LHCN-M2 (cell line): ENCODE data around the gene VDR. TPM values are rescaled to one million over a fixed set of nuclear protein-coding genes. Genes with fewer than 3 reads are reported as not detected.
A peak's percentile ranks its signal among the peaks of the same experiment; 100 is the strongest.

Experiments used
- DNase-seq: peaks from one replicate; pipeline ENCODE4 v3.0.0-alpha.2; 2012; ENCODE audit warnings: low read depth
- total RNA-seq: library from RNA; depleted of rRNA; stranded (reverse); fragments of >200 nt; gene quantifications from 2 replicates; pipeline ENCODE4 v1.2.3, GENCODE V29; 2014

VDR gene
- total RNA-seq, 1 experiment from 2014 or later: 5.9 TPM

DNA sequence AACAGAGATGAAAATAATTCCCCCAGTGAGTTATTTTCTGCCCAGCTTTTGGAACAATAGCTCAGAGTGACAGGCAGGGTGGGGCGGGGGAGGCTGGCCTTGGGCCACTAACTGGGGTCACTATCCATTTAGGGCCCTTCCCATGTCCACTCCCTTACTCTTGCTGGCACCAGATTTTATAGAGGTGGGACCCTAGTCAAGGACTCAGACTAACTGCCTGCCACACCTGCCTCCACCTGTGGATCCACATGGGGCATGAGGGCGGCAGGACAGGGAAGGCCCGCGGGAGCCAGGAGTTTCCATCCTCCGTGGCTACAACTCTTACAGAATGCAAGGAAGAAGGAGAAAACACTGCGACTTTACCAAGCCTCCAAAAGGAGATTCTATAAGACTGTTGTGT, 10.1 kb downstream of the VDR start:
- DNase-seq: no peak

DNA sequence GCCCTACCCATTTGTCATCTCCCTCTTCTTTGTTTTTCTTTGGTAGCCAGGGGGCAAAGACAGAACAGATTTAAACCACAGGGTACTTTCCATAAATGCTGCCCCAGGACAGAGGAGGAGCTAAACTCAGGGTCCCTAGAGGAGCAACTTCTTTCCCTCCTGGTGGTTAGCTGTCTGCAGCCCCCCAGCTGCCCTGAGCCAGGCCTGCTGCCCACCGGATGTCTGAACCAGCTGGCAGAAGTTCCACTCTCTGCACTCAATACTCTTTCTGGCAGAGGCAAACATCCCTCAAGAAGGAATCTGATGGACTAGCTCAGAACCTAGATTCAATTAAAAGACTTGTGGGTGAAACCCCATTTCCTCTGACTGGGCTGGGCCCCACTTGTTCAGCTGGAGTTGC, 10.7 kb downstream of the VDR start:
- peak; percentile 34 for DNase-seq

GRCh38 chr12:47892819-47893218, 12.0 kb downstream of the VDR start:
- no peak for DNase-seq

DNA sequence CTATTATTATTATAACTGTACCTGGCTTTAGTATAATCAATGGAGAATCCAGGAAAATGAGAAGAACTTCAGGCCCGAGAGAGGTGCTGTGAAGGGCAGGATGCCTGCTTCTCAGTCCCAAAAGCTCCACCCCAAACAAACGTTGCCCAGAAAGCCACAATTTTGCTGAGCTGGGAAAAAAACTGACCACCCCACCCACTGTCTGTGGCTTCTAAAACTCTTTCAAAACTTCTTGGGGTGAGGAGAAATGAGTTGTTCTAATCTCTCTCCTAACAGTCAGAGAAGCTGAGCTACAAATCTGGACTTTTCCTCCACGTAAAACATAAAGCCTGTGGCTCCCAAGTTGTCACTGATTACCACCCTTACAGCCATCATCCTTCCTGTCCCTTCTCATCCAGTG, 13.4 kb downstream of the VDR start:
- DNase-seq: no peak

DNA sequence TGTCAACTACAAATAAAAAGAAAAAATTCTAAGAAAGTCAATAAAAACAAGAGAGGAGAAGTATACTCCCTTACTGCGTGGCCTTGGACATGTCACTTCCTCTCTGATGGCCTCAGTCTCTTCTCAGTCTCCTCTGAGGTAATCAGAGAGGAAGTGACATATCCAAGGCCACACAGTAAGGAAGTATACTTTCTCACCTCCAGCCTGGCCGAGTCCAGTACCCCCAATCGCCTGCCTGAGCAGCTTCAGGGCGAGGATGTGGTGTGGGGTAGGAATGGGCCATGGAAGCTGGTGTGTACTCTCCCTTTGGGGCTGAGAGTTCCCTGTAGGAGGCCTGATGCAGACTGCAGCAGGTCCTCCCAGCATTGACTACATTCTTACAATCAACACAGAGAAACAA, 15.8 kb downstream of the VDR start:
- no peak for DNase-seq

DNA sequence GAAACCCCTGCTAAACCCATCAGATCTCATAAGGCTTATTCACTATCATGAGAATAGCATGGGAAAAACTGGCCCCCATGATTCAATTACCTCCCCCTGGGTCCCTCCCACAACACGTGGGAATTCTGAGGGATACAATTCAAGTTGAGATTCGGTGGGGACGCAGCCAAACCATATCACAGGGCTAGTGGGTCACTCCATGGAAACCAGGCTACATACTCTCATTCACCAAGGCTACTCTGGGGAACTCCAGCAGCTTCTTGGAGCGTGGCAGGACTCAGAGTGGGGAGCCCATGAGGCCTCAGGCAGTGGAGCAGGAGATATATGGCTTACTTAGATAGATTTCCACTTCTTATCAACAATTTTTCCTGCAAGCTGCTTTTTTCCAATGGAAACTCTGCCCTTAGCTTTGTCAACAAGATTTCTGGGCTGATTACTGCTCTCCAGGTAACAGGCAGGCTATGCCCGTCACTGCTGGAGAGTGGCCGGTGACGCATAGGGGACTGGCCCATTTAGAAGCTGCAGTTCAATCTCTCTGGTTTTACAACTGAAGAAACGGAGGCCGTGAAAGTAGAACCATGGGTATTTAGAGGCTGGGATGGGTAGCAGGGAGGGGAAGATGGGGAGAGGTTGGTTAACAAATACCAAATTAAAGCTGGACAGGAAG, 16.5 kb downstream of the VDR start:
- no peak for DNase-seq

DNA sequence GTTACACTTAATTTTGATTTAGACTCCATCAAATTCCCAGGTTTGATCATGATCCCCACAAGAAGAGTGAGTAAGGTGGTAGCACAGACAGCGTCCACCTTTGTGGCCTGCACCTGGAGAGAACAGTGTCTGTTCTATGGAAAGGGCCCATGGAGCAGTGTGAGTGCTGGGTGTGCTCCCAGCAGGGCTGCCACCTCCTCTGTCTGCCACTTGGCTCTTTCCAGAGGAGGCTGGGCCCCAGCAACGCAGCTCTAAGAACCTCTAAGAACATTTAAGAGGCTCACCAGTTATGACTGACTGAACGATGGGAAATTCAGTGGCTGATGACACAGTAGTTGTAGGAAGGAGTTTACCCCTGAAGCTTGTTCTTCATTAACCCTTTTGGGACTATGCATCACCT, 17.3 kb downstream of the VDR start:
- DNase-seq: no peak

DNA sequence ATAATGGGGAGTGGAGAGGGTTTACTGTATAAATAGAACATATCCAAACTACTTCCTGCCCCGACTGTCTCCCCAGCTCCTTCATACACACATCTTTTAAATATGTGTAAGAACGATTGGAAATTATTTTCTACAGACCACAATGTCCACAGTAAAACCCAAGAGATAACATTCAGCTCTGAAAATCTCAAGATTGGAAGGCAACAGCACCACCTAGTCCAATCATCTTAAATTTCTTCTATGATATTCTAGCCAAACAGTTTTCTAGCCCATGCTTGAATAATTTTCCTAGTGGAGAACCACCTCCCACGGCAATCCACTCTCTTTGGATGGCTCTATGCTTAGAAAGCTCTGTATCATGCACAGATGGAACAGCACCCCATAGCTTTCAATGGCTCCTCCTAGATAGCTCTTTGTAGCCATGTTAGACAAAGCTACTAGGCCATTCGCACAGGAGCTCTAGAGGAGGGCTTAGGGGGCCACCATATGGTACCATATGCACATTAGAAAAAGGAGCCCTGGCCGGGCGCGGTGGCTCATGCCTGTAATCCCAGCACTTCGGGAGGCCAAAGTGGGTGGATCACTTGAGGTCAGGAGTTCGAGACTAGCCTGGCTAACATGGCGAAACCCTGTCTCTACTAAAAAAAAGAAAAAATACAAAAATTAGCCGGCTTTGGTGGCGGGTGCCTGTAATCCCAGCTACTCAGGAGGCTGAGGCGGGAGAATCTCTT, 18.1 kb downstream of the VDR start:
- peak; percentile 45 for DNase-seq

GRCh38 chr12:47885566-47885965, 19.2 kb downstream of the VDR start:
- no peak for DNase-seq

DNA sequence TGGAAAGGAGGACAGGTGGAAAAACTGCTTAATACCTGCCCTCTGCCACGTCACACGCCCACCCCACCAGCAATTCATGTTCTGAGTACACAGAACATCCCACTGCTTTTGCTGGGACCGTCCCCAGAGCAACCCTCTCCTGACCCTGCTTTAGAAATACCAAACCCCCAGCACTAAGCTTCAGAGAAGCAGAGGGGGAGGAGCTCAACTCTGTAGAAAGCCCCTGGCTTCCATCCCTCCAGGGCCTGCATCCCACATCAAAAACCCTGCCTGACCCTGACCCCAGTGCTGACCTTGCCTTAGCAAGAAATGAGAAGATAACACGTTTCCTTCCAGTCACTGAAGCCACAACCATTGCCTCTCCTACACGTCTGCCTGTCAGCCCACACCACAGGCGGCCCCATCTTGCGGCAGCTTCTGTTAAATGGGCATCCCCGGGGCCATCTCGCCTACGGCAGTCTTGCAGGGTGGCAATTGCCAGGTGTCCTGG, 19.7 kb downstream of the VDR start:
- no peak for DNase-seq

DNA sequence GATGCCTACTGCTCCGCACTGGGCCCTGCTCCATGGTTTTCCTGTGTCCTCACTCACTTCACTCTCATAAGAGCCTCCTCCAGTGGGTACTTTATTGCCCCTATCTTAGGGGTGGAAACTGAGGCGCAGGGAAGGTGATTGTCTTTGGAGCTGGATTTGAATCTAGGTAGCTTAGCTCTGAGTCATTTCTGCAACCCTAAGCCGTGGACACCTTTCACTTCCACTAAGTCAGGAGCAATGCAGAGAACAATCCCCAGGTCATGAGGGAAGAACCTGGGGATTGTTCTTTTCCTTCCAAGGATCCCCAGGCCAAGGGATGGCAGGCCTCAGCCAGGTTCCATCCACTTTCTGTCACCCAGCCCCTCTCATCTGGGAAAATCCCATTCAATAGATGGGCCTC, 20.3 kb downstream of the VDR start:
- DNase-seq: no peak

- no peak for DNase-seq
Measured at GRCh38 chr12:47883663-47884195, 21.1 kb downstream of the VDR start.

DNA sequence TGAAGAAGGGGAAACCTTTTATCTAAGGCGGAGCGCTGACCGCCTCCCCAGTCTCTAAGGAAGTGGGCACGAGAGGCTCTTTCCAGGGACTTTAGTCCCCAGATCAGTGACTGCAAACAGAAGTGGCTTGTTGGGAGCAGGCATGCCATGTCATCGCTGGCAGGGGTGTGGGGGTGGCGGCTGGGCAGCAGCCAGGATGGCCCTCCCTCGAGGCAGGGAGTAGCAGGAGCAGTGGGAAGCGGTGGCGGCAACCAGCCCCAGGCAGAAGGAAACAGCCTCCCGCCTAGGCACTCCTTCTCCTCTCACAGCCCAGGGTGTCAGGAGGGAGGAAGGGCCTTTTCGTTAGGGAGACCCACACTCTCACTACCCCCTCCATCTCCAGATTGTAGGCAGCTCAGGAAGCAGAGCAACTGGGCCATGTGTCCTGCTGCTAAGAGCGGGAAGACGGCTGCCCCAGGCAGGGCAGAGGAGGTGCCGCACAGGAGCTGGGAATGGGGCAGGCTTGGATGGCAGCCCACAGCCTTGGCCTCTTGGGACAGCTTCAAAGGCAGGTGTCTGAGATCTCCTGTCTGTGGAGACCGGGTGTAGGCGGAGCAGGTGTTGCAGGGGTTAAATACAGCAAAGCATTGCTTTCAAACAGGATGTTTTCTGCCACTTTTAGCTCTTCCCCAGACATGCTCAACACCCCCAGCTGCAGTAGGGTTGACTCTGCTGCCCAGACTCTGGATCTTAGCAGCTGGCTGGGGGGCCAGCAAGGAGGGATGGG, 21.8 kb downstream of the VDR start:
- DNase-seq: no peak

GRCh38 chr12:47881826-47882427, 22.9 kb downstream of the VDR start:
- peak; percentile 98 for DNase-seq

DNA sequence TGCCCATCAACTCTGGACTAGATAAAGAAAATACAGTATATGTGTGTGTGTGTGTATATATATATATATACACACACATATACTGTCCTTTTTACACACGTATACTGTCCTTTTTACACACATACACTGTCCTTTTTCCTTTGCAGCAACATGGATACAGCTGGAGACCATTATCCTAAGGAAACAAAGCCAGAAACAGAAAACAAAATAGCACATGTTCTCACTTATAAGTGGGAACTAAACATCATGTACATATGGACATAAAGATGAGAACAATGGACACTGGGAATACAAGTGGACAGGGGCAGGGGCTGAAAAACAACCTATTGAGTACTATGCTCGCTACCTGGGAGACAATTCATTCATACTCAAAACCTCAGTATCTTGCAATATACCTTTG, 23.7 kb downstream of the VDR start:
- DNase-seq: no peak

DNA sequence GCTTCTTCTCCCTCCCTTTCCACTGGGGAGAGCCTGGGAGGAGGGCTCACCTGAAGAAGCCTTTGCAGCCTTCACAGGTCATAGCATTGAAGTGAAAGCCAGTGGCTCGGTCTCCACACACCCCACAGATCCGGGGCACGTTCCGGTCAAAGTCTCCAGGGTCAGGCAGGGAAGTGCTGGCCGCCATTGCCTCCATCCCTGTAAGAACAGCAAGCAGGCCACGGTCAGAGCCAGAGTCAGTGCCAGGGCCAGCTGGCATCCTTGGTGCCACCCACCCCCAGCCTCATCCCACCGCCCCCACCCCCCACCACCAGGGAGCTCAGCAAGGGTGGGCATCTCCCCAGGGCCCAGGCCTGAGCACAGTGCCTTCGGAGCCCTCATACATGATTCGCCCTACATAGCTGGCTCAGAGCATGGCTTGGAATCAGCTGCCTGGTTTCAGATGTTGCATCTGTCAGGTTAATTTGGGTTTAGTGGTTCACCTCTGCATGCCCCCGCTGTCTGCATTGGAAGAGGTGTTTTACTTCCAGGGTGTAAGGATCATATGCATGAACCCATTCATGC, 25.8 kb downstream of the VDR start:
- DNase-seq: no peak

GRCh38 chr12:47878293-47878917, 26.4 kb downstream of the VDR start:
- DNase-seq: no peak

DNA sequence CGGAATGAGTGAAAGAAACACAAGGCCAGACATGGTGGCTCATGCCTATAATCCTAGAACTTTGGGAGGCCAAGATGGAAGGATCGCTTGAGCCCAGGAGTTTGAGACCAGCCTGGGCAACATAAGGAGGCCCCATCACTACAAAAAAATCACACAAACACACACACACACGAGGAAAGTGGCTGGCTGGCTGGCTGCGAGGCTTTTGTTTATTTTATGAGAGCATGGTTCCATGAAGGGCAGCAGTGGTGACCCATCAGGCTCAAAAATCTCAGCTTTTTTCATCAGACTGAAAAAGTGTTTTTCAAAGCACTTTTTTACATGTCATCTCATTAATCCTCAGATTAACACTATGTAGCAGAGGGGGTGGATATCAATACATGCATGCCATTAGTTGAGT, 27.7 kb downstream of the VDR start:
- DNase-seq: no peak

DNA sequence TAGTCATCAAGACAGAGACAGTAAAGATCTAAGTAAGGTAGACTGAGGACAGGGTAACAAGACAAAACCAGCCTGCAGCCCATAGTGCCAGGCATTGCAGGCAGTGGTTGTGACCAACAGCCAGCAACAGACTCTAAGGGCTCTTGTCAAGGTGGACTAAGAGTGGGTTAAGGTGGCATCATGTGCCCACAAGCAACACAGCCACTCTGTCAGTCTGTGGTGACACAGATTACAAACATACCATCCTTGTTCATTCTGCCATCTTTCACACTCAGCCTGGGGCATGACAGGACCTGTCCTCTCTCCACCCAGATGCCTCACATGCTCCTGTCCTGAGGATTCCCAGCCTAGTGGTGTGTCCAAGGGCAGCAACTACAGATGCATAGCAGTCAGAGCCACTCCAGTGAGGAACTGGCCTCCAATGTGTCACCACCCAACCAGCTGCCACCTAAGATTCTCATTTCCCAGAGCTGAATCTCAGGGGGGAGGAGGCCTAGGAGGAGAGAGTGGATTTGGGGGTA, 28.3 kb downstream of the VDR start:
- DNase-seq: peak; percentile 66

GRCh38 chr12:47875746-47876439, 28.9 kb downstream of the VDR start:
- DNase-seq: no peak
